Measurements from ENCODE around the gene RADIL.

DNA sequence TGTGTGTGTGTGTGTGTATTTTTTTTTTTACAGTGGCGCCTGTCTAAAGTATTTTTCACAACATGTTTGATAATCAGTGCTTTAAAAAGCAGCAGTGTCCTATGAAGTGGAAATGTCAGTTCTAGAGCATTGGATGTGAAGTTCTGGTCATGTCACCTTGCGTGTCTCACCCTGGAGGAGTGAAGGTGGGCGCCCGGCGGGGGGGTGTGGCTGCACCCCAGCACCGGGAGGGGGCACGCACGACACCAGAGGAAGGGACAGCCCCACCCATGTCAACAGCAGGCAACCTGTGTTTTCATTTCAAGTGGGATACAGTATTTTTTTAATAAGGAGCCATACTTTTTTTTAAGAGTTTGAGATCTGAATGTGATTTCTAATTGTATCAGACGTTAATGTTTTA is 112.6 kb downstream of the RADIL start:
- no peak for TF ChIP-seq GATA2 (IDR thresholded peaks at IDR 0.05; ENCODE audit: low read depth, low read length)
- TF ChIP-seq GATA3 (IDR thresholded peaks at IDR 0.05; ENCODE audit: low read depth, low read length): no peak

All from SH-SY5Y (cell line).